Endodermal cell (in vitro differentiated cells): ENCODE results near the gene VWA3A. TPM values are rescaled to one million over a fixed set of nuclear protein-coding genes. Genes with fewer than 3 reads are reported as not detected.

Experiments
- DNase-seq: peaks from one replicate; pipeline ENCODE4 v3.0.0-alpha.2; 2017
- H3K27ac ChIP-seq: 2 replicates; pipeline ENCODE4 v1.5.1; 2013; ENCODE audit warnings: mild to moderate bottlenecking, low read depth, low read length, moderate library complexity
- H3K27me3 ChIP-seq: 2 replicates; pipeline ENCODE4 v1.6.1; 2013; ENCODE audit warnings: mild to moderate bottlenecking, low read length, moderate library complexity; ENCODE audit not compliant: insufficient read depth, control insufficient read depth, poor library complexity, severe bottlenecking
- H3K36me3 ChIP-seq: 2 replicates; pipeline ENCODE4 v1.7.0; 2013; ENCODE audit warnings: mild to moderate bottlenecking, low read length, moderate library complexity; ENCODE audit not compliant: control insufficient read depth, insufficient read depth
- H3K4me1 ChIP-seq: one replicate; pipeline ENCODE4 v1.7.0; 2013; ENCODE audit warnings: low read length; ENCODE audit not compliant: control insufficient read depth, insufficient read depth
- H3K4me3 ChIP-seq: 2 replicates; pipeline ENCODE4 v1.5.1; 2013; ENCODE audit warnings: mild to moderate bottlenecking, low read length, moderate library complexity
- H3K9ac ChIP-seq: 2 replicates; pipeline ENCODE4 v1.6.1; 2013; ENCODE audit warnings: mild to moderate bottlenecking, low read length, moderate library complexity; ENCODE audit not compliant: poor library complexity, severe bottlenecking; ENCODE audit errors: extremely low read depth
- H3K9me3 ChIP-seq: 2 replicates; pipeline ENCODE4 v1.6.1; 2013; ENCODE audit warnings: mild to moderate bottlenecking, low read length, moderate library complexity; ENCODE audit not compliant: control insufficient read depth
- H3K27ac Mint-ChIP-seq: 2 replicates; pipeline ENCODE4 v1.8.0; 2020; ENCODE audit warnings: mixed read lengths
- H3K27me3 Mint-ChIP-seq: 2 replicates; pipeline ENCODE4 v1.8.0; 2021; ENCODE audit warnings: mild to moderate bottlenecking, mixed read lengths; ENCODE audit not compliant: insufficient read depth
- H3K36me3 Mint-ChIP-seq: 2 replicates; pipeline ENCODE4 v1.8.0; 2020; ENCODE audit warnings: low read depth, mixed read lengths
- H3K4me1 Mint-ChIP-seq: 2 replicates; pipeline ENCODE4 v1.8.0; 2020; ENCODE audit warnings: mixed read lengths
- H3K4me3 Mint-ChIP-seq: 2 replicates; pipeline ENCODE4 v1.8.0; 2020; ENCODE audit warnings: mild to moderate bottlenecking, moderate library complexity, mixed read lengths
- H3K9me3 Mint-ChIP-seq: 2 replicates; pipeline ENCODE4 v1.8.0; 2020; ENCODE audit warnings: mild to moderate bottlenecking, mixed read lengths
- CTCF ChIP-seq: fragments of 200-600 bp; sonication (generic); conservative IDR thresholded peaks from 2 replicates; pipeline ENCODE4 v1.5.0; 2021; ENCODE audit warnings: antibody characterized with exemption, mild to moderate bottlenecking
- WGBS, 2 experiments: methylation state at CpG; one replicate each; pipeline versions ENCODE4 v1.1.5 to v1.1.7; 2013; ENCODE audit warnings: missing lambda C conversion rate in 2 of 2, mixed read lengths in 1 of 2; ENCODE audit not compliant: insufficient coverage in 1 of 2, insufficient read length in 1 of 2; 5-methylcytosine and 5-hydroxymethylcytosine counted together
- total RNA-seq, 2 donors: library from RNA; stranded (reverse); fragmentation: NEBNext Ultra II Directional in 1 of 2; extraction: Animal tissue kit (Norgen Biotek cat#: 25700) in 1 of 2; gene quantifications; 2 replicates in 1 of 2; 3 replicates in 1 of 2; pipeline ENCODE4 v1.2.1, GENCODE V29; 2021

The VWA3A gene
- total RNA-seq, 2 donors from 2014 or later: 0.18 to 0.40 TPM

DNA sequence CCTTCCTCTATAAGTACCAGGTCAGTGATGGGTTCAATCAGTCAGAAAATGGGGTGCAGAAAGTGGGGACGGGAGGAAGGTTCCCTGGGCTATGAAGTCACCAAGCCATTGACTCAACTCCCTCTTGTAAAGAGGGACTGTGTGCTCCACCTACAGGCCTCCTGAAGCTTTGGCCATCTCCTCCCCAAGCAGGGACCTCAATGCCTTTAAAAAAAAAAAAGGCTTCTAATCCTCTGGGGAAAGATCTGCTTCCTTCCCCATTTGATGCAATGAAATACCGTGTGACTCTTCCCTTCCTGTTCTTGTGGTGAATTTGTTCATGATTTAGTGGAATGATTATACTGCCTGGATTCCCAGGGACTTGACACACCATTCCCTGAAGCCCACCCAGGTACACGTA lies 30.8 kb downstream of the VWA3A start:
- Mint-ChIP-seq H3K27me3 (peaks cover 5% of the 10 kb centered on the region), H3K27ac (no peak overlapping the region), H3K4me3 (no peak overlapping the region), H3K4me1 (no peaks in the 10 kb centered on the region), H3K36me3 (no peaks in the 10 kb centered on the region), H3K9me3 (peaks cover 2% of the 10 kb centered on the region)
- Histone ChIP-seq H3K36me3 (no peaks in the 10 kb centered on the region), H3K9me3 (no peaks in the 10 kb centered on the region), H3K27ac (no peak overlapping the region), H3K4me1 (no peaks in the 10 kb centered on the region), H3K27me3 (peaks cover 6% of the 10 kb centered on the region), H3K4me3 (no peak overlapping the region), H3K9ac (no peak overlapping the region)
- peak; percentile 69 for TF ChIP-seq CTCF
- no peak for DNase-seq
- WGBS, 2 experiments: 65 to 100% methylated on average over 2 to 3 of the region's 3 CpGs

DNA sequence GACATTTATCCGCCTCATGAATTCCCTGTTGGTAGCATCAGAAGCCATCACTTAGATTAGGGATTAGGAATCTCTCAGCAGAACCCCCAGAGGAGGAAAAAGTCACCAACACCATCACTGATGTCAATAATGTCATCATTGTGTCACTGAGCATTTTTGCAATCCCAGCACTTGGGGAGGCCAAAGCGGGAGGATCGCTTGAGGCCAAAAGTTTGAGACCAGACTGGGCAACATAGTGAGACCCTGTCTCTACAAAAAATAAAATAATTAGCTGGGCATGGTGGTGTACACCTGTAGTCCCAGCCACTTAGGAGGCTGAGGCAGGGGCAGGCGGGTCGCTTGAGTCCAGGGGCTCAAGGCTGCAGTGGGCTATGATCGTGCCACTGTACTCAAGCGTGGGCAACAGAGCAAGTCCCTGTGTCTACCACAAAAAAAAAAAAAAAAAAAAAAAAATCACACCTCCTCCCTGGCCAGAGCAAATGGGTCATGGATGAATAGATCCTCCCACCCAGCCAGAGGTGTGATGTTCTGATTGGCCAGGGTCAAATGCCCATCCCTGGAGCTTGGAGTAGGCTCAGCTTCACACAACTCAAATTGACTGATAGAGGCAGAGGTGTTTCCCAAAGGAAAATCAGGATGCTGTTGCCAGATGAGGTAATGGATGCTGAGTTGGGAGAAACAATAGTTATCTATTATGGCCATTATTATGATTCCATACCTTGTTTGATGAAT lies 31.6 kb downstream of the VWA3A start:
- TF ChIP-seq CTCF: no peak
- 85 to 91% methylated on average over 5 to 7 of the region's 7 CpGs for WGBS, 2 experiments

DNA sequence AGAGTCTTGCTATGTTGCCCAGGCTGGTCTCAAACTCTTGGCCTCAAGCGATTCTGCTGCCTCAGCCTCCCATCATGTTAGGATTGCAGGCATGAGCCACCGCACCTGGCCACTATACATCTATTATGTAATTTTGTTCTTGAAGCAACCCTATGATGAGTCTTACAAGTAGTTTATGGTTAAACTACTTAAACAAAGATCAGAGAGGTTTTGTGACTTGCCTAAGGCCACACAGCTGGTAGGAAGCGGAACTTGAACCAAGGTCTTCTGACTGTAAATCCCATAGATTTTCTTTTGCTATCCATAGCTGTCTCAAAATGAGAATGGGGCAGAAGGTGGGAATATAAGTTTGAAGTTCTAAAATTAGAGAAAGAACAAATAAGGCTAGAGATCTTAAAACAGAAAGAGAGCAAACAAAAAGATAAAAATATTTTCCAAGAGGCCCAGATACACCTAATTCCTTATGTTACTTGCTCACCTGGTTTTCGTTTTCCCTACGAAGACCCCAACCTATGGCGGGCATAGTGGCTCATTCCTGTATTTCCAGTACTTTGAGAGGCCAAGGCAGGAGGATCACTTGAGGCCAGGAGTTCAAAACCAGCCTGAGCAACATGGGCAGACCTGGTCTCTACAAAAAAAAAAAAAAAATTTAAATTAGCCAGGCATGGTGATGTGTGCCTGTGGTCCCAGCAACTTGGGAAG lies 32.4 kb downstream of the VWA3A start:
- H3K9ac ChIP-seq: no peak overlapping the region
- no peaks in the 10 kb centered on the region for H3K36me3 Mint-ChIP-seq
- no peak overlapping the region for H3K4me3 Mint-ChIP-seq
- no peaks in the 10 kb centered on the region for H3K4me1 Mint-ChIP-seq
- DNase-seq: no peak
- no peaks in the 10 kb centered on the region for H3K36me3 ChIP-seq
- peaks cover 13% of the 10 kb centered on the region for H3K27me3 Mint-ChIP-seq
- no peaks in the 10 kb centered on the region for H3K4me1 ChIP-seq
- H3K27ac ChIP-seq: no peak overlapping the region
- no peak overlapping the region for H3K4me3 ChIP-seq
- no peak overlapping the region for H3K27ac Mint-ChIP-seq
- WGBS, 2 experiments: 86 to 93% methylated on average over 1 to 6 of the region's 6 CpGs
- H3K9me3 Mint-ChIP-seq: peaks cover 5% of the 10 kb centered on the region
- peaks cover 3% of the 10 kb centered on the region for H3K9me3 ChIP-seq
- no peak for TF ChIP-seq CTCF
- H3K27me3 ChIP-seq: peaks cover 6% of the 10 kb centered on the region

More for the DNA sequence above, 31.6 kb downstream of the VWA3A start:
- Histone ChIP-seq H3K9me3 (peaks cover 3% of the 10 kb centered on the region), H3K27ac (no peak overlapping the region), H3K4me1 (no peaks in the 10 kb centered on the region), H3K27me3 (peaks cover 6% of the 10 kb centered on the region), H3K4me3 (no peak overlapping the region), H3K9ac (no peak overlapping the region), H3K36me3 (no peaks in the 10 kb centered on the region)
- peaks cover 5% of the 10 kb centered on the region for H3K9me3 Mint-ChIP-seq
- no peak overlapping the region for H3K4me3 Mint-ChIP-seq
- H3K27ac Mint-ChIP-seq: no peak overlapping the region
- no peaks in the 10 kb centered on the region for H3K4me1 Mint-ChIP-seq
- H3K27me3 Mint-ChIP-seq: peaks cover 9% of the 10 kb centered on the region
- no peaks in the 10 kb centered on the region for H3K36me3 Mint-ChIP-seq
- DNase-seq: peak; percentile 63
